WTC11 (cell line): ENCODE data around the gene TMPRSS11B. TPM values are rescaled to one million over a fixed set of nuclear protein-coding genes. Genes with fewer than 3 reads are reported as not detected.

Source experiments
- ATAC-seq: fragments of 200-7000 bp; cut with Tn5 transposase; 2 replicates; pipeline ENCODE4 v1.10.0; 2021; ENCODE audit warnings: mild to moderate bottlenecking, moderate library complexity
- CTCF ChIA-PET: fragments of 300-600 bp; sonication (Branson Sonifier 250); formaldehyde crosslinking; loops from one replicate; lab custom pipeline; 2021; ENCODE audit warnings: antibody characterized with exemption; lab: Charles Lee
- POLR2A ChIA-PET: fragments of 350-600 bp; sonication (Branson Sonifier 250); formaldehyde crosslinking; loops from one replicate; lab custom pipeline; 2021; ENCODE audit warnings: antibody characterized with exemption; lab: Charles Lee
- DNase-seq: peaks from one replicate; pipeline ENCODE4 v3.0.0; 2021; ENCODE audit warnings: low spot score
- H3K27ac Mint-ChIP-seq: 2 replicates; pipeline ENCODE4 v1.8.0; 2021; ENCODE audit warnings: mixed read lengths
- H3K27me3 Mint-ChIP-seq: 2 replicates; pipeline ENCODE4 v1.8.0; 2021; ENCODE audit warnings: low read depth, mild to moderate bottlenecking, moderate library complexity, mixed read lengths
- H3K36me3 Mint-ChIP-seq: 2 replicates; pipeline ENCODE4 v1.8.0; 2021; ENCODE audit warnings: mixed read lengths
- H3K4me1 Mint-ChIP-seq: 2 replicates; pipeline ENCODE4 v1.8.0; 2022; ENCODE audit warnings: mixed read lengths
- H3K4me3 Mint-ChIP-seq: 2 replicates; pipeline ENCODE4 v1.8.0; 2021; ENCODE audit warnings: mild to moderate bottlenecking, moderate library complexity, mixed read lengths
- H3K9me3 Mint-ChIP-seq: 2 replicates; pipeline ENCODE4 v1.8.0; 2021; ENCODE audit warnings: mixed read lengths
- CBFB ChIP-seq: sonication (generic); formaldehyde crosslinking; IDR thresholded peaks from 2 replicates; pipeline ENCODE4 v1.8.1; 2022; ENCODE audit warnings: mild to moderate bottlenecking, low read depth, missing genetic modification reagents
- CREB1 ChIP-seq: sonication (generic); formaldehyde crosslinking; IDR thresholded peaks from 2 replicates; pipeline ENCODE4 v1.8.0; 2023; ENCODE audit warnings: mild to moderate bottlenecking, missing genetic modification reagents
- EMX1 ChIP-seq: fragments of 250-450 bp; sonication (Bioruptor Pico); IDR thresholded peaks from 2 replicates; pipeline ENCODE4 v1.8.0; 2021; ENCODE audit warnings: mild to moderate bottlenecking
- ETV6 ChIP-seq: sonication (generic); formaldehyde crosslinking; IDR thresholded peaks from 2 replicates; pipeline ENCODE4 v1.8.1; 2022; ENCODE audit warnings: mild to moderate bottlenecking, missing genetic modification reagents
- GABPB1 ChIP-seq: sonication (generic); formaldehyde crosslinking; IDR thresholded peaks from 2 replicates; pipeline ENCODE4 v1.8.1; 2023; ENCODE audit warnings: mild to moderate bottlenecking, missing genetic modification reagents
- GTF2I ChIP-seq: fragments of 250-450 bp; sonication (Bioruptor Pico); conservative IDR thresholded peaks from 2 replicates; pipeline ENCODE4 v1.4.0; 2021; ENCODE audit warnings: mild to moderate bottlenecking
- IRF2 ChIP-seq: sonication (generic); formaldehyde crosslinking; IDR thresholded peaks from 2 replicates; pipeline ENCODE4 v1.8.0; 2022; ENCODE audit warnings: low read depth, missing genetic modification reagents, borderline replicate concordance
- JAZF1 ChIP-seq: fragments of 250-450 bp; sonication (Bioruptor Pico); IDR thresholded peaks from 2 replicates; pipeline ENCODE4 v1.9.0; 2021; ENCODE audit warnings: moderate library complexity, mild to moderate bottlenecking, inconsistent platforms
- KAT7 ChIP-seq: sonication (generic); formaldehyde crosslinking; IDR thresholded peaks from 2 replicates; pipeline ENCODE4 v1.8.1; 2023; ENCODE audit warnings: missing genetic modification reagents, mild to moderate bottlenecking, borderline replicate concordance
- MXD4 ChIP-seq: fragments of 250-450 bp; sonication (Bioruptor Pico); IDR thresholded peaks from 2 replicates; pipeline ENCODE4 v1.8.0; 2021; ENCODE audit warnings: mild to moderate bottlenecking, moderate library complexity, borderline replicate concordance
- NR1H2 ChIP-seq: sonication (generic); formaldehyde crosslinking; IDR thresholded peaks from 2 replicates; pipeline ENCODE4 v1.9.0; 2021; ENCODE audit warnings: mild to moderate bottlenecking, moderate library complexity, missing genetic modification reagents
- NR2C2 ChIP-seq: sonication (generic); formaldehyde crosslinking; IDR thresholded peaks from 2 replicates; pipeline ENCODE4 v1.8.0; 2022; ENCODE audit warnings: mild to moderate bottlenecking, missing genetic modification reagents
- SMAD3 ChIP-seq: sonication (generic); formaldehyde crosslinking; IDR thresholded peaks from 2 replicates; pipeline ENCODE4 v1.8.0; 2022; ENCODE audit warnings: missing genetic modification reagents, mild to moderate bottlenecking, borderline replicate concordance
- SOX15 ChIP-seq: fragments of 250-450 bp; sonication (Bioruptor Pico); IDR thresholded peaks from 2 replicates; pipeline ENCODE4 v1.9.0; 2021; ENCODE audit warnings: mild to moderate bottlenecking
- TCF7 ChIP-seq: sonication (generic); formaldehyde crosslinking; IDR thresholded peaks from 2 replicates; pipeline ENCODE4 v1.8.0; 2022; ENCODE audit warnings: mild to moderate bottlenecking, low read depth, missing genetic modification reagents, moderate library complexity
- ZNF121 ChIP-seq: sonication (generic); formaldehyde crosslinking; IDR thresholded peaks from 2 replicates; pipeline ENCODE4 v1.8.0; 2023; ENCODE audit warnings: missing genetic modification reagents
- ZNF138 ChIP-seq: sonication (generic); formaldehyde crosslinking; conservative IDR thresholded peaks from 2 replicates; pipeline ENCODE4 v1.8.1; 2022; ENCODE audit warnings: mild to moderate bottlenecking, moderate library complexity, missing genetic modification reagents
- ZNF219 ChIP-seq: sonication (generic); formaldehyde crosslinking; IDR thresholded peaks from 2 replicates; pipeline ENCODE4 v1.8.0; 2023; ENCODE audit warnings: missing genetic modification reagents, mild to moderate bottlenecking, borderline replicate concordance
- ZNF232 ChIP-seq: sonication (generic); formaldehyde crosslinking; IDR thresholded peaks from 2 replicates; pipeline ENCODE4 v1.8.0; 2022; ENCODE audit warnings: mild to moderate bottlenecking, missing genetic modification reagents
- ZNF317 ChIP-seq: sonication (generic); formaldehyde crosslinking; IDR thresholded peaks from 2 replicates; pipeline ENCODE4 v1.8.1; 2023; ENCODE audit warnings: low read depth, mild to moderate bottlenecking, moderate library complexity, missing genetic modification reagents, borderline replicate concordance
- ZNF671 ChIP-seq: fragments of 250-450 bp; sonication (Bioruptor Pico); IDR thresholded peaks from 2 replicates; pipeline ENCODE4 v1.8.0; 2021; ENCODE audit warnings: mild to moderate bottlenecking
- total RNA-seq: library from RNA; stranded (reverse); gene quantifications from 3 replicates; pipeline ENCODE4 v1.2.3, GENCODE V29; 2021
- TF ChIP-seq, protein P1 (sequence below): sonication (generic); formaldehyde crosslinking; IDR thresholded peaks from 2 replicates; pipeline ENCODE4 v1.8.1; 2022; ENCODE audit warnings: low read depth, mild to moderate bottlenecking, moderate library complexity, missing genetic modification reagents, borderline replicate concordance
- TF ChIP-seq, protein P2 (sequence below): sonication (generic); formaldehyde crosslinking; IDR thresholded peaks from 2 replicates; pipeline ENCODE4 v1.8.1; 2022; ENCODE audit warnings: low read depth, missing genetic modification reagents, borderline replicate concordance
- TF ChIP-seq, protein P3 (sequence below): fragments of 250-450 bp; sonication (Bioruptor Pico); IDR thresholded peaks from 2 replicates; pipeline ENCODE4 v1.9.0; 2021; ENCODE audit warnings: moderate library complexity, mild to moderate bottlenecking, inconsistent platforms, borderline replicate concordance
- TF ChIP-seq, protein P4 (sequence below): sonication (generic); formaldehyde crosslinking; conservative IDR thresholded peaks from 2 replicates; pipeline ENCODE4 v1.8.1; 2022; ENCODE audit warnings: mild to moderate bottlenecking, missing genetic modification reagents
- TF ChIP-seq, protein P5 (sequence below): fragments of 250-450 bp; sonication (Bioruptor Pico); conservative IDR thresholded peaks from 2 replicates; pipeline ENCODE4 v1.9.0; 2021; ENCODE audit warnings: mild to moderate bottlenecking
- TF ChIP-seq, protein P6 (sequence below): sonication (generic); formaldehyde crosslinking; IDR thresholded peaks from 2 replicates; pipeline ENCODE4 v1.8.1; 2023; ENCODE audit warnings: mild to moderate bottlenecking, missing genetic modification reagents, moderate library complexity
- TF ChIP-seq, protein P7 (sequence below): sonication (generic); formaldehyde crosslinking; IDR thresholded peaks from 2 replicates; pipeline ENCODE4 v1.8.1; 2023; ENCODE audit warnings: mild to moderate bottlenecking, missing genetic modification reagents, moderate library complexity

TMPRSS11B gene
- total RNA-seq, 1 experiment from 2014 or later: not detected

DNA sequence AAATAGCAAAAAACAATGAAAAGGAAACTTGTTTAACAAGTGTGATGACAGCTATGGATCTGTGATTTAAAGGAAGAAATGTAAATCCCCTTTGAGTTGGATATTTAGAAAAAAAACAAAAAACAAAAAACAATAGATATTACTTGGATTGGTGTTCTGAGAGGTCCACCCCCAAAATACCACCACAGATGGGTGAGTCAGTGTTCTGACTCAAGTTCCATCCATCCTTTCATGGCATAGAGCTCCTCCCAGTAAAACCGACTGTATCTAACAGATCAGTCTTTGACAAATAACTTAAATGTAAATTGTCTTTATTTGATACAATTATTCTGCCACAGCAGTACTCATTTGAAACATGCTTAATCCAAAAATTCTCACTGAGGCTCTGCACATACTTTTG lies 27.4 kb downstream of the TMPRSS11B start (continued):
- TF ChIP-seq JAZF1: no peak
- TF ChIP-seq, protein P1, sequence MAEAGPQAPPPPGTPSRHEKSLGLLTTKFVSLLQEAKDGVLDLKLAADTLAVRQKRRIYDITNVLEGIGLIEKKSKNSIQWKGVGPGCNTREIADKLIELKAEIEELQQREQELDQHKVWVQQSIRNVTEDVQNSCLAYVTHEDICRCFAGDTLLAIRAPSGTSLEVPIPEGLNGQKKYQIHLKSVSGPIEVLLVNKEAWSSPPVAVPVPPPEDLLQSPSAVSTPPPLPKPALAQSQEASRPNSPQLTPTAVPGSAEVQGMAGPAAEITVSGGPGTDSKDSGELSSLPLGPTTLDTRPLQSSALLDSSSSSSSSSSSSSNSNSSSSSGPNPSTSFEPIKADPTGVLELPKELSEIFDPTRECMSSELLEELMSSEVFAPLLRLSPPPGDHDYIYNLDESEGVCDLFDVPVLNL: no peak
- TF ChIP-seq, protein P2, sequence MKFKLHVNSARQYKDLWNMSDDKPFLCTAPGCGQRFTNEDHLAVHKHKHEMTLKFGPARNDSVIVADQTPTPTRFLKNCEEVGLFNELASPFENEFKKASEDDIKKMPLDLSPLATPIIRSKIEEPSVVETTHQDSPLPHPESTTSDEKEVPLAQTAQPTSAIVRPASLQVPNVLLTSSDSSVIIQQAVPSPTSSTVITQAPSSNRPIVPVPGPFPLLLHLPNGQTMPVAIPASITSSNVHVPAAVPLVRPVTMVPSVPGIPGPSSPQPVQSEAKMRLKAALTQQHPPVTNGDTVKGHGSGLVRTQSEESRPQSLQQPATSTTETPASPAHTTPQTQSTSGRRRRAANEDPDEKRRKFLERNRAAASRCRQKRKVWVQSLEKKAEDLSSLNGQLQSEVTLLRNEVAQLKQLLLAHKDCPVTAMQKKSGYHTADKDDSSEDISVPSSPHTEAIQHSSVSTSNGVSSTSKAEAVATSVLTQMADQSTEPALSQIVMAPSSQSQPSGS: no peak
- no peak for TF ChIP-seq CREB1 (CRISPR knock-in tag)
- no peak for TF ChIP-seq TCF7 (CRISPR knock-in tag)
- no peak for TF ChIP-seq IRF2
- TF ChIP-seq NR1H2: no peak

DNA sequence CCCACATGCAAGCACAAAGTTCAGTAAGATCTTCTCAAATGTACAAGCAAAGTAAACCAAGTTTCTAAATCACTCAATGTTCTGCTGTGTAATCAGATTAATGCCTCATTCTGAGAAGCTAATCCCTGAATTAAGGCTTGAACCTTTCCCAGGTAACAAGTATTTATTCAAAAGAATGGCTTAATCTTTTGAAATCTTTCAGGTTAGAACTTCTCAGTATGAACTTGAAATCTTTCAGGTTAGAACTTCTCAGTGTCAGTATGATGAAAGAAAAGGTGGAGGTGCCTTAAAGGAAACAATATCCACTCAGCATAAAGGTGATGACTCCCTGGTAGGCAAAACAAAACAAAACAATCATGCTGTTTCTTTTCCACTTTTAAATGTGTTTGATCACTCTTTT lies 29.0 kb downstream of the TMPRSS11B start:
- ATAC-seq (no peak), DNase-seq (no peak)
- Mint-ChIP-seq H3K36me3 (no peaks in the 10 kb centered on the region), H3K4me3 (no peak overlapping the region), H3K27me3 (no peaks in the 10 kb centered on the region), H3K9me3 (peaks cover 2% of the 10 kb centered on the region; the same call in 1 of the 2 replicates), H3K4me1 (peaks cover 20% of the 10 kb centered on the region), H3K27ac (no peak overlapping the region)
- ChIA-PET CTCF (no interaction called here), POLR2A (no interaction called here)
- TF ChIP-seq KAT7 (no peak), SOX15 (CRISPR knock-in tag) (no peak), ETV6 (CRISPR knock-in tag) (no peak), ZNF671 (no peak), EMX1 (CRISPR knock-in tag) (no peak)
- TF ChIP-seq, protein P3, sequence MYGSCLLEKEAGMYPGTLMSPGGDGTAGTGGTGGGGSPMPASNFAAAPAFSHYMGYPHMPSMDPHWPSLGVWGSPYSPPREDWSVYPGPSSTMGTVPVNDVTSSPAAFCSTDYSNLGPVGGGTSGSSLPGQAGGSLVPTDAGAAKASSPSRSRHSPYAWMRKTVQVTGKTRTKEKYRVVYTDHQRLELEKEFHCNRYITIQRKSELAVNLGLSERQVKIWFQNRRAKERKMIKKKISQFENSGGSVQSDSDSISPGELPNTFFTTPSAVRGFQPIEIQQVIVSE (CRISPR knock-in tag): no peak
- TF ChIP-seq, protein P4, sequence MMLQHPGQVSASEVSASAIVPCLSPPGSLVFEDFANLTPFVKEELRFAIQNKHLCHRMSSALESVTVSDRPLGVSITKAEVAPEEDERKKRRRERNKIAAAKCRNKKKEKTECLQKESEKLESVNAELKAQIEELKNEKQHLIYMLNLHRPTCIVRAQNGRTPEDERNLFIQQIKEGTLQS: no peak

DNA sequence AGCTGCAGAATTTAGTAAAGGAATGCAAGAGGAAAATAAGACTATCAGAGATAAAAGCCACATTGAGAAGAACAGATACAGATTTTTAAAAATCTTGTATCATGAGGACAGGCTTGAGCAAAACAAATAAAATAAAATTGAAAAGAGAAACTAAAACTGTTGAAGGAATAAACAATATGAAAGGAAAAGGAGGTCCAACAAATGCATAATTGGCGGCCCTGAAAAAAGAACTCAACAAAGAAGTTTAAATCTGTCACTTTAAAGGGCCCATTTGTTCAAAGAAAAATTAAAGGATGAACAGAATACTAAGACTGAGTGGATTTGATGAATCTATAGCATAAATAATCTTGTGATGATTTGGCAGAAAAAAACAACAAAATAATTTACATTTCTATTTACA lies 36.5 kb downstream of the TMPRSS11B start:
- H3K27ac Mint-ChIP-seq: no peak overlapping the region
- H3K4me1 Mint-ChIP-seq: no peaks in the 10 kb centered on the region
- DNase-seq (no peak), ATAC-seq (no peak)
- no peak overlapping the region for H3K4me3 Mint-ChIP-seq
- H3K9me3 Mint-ChIP-seq: peaks cover 57% of the 10 kb centered on the region
- ChIA-PET POLR2A (no interaction called here), CTCF (no interaction called here)
- peaks cover 35% of the 10 kb centered on the region for H3K36me3 Mint-ChIP-seq
- H3K27me3 Mint-ChIP-seq: peaks cover 2% of the 10 kb centered on the region; the same call in 1 of the 2 replicates
- TF ChIP-seq, protein P2: no peak
- no peak for TF ChIP-seq ZNF138 (CRISPR knock-in tag)
- no peak for TF ChIP-seq ZNF121 (CRISPR knock-in tag)
- no peak for TF ChIP-seq SMAD3 (CRISPR knock-in tag)
- no peak for TF ChIP-seq ZNF219 (CRISPR knock-in tag)
- TF ChIP-seq JAZF1: no peak
- TF ChIP-seq GABPB1: no peak
- TF ChIP-seq, protein P5, sequence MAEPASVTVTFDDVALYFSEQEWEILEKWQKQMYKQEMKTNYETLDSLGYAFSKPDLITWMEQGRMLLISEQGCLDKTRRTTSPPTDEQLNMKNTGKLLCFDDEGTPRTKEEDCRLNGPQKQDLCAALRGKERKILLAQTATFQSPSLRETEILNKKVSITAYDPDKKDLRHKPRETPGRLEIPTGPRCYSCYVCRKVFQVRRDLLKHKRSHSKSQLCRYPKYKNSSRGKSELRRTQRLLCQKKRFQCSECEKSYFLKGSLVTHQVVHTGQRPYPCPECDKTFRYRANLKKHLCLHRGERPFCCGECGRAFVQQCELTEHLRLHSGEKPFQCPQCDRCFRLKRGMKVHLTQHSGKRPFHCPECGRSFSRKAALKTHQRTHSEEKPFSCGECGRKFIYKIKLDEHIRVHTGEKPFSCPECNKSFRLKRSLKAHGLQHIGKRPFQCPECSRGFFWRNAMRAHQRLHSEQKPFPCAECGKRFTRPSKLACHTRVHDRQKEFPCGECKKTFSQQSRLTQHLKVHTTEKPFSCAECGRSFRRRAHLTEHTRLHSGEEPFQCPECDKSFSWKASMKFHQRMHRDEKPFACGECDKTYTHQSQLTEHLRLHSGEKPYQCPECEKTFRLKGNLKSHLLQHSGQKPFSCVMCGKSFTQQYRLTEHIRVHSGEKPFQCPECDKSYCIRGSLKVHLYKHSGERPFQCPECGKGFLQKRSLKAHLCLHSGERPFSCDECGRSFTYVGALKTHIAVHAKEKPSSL: no peak
- TF ChIP-seq, protein P6, sequence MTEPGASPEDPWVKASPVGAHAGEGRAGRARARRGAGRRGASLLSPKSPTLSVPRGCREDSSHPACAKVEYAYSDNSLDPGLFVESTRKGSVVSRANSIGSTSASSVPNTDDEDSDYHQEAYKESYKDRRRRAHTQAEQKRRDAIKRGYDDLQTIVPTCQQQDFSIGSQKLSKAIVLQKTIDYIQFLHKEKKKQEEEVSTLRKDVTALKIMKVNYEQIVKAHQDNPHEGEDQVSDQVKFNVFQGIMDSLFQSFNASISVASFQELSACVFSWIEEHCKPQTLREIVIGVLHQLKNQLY (CRISPR knock-in tag): no peak
- no peak for TF ChIP-seq ZNF232 (CRISPR knock-in tag)
- TF ChIP-seq CBFB (CRISPR knock-in tag): no peak
- no peak for TF ChIP-seq MXD4 (CRISPR knock-in tag)
- no peak for TF ChIP-seq NR2C2 (CRISPR knock-in tag)
- TF ChIP-seq, protein P7, sequence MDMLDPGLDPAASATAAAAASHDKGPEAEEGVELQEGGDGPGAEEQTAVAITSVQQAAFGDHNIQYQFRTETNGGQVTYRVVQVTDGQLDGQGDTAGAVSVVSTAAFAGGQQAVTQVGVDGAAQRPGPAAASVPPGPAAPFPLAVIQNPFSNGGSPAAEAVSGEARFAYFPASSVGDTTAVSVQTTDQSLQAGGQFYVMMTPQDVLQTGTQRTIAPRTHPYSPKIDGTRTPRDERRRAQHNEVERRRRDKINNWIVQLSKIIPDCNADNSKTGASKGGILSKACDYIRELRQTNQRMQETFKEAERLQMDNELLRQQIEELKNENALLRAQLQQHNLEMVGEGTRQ: no peak
- TF ChIP-seq GTF2I: no peak
- TF ChIP-seq ZNF317 (CRISPR knock-in tag): no peak
